AG09309 (cell line): ENCODE measurements around the gene MPHOSPH10.
"Not testable (repeated sequence)": the region's sequence is repeated elsewhere in the genome, so short reads cannot be mapped to it uniquely, and the experiment has no call there.

Experiments used
- DNase-seq: peaks from one replicate; pipeline ENCODE4 v3.0.0-alpha.2; 2010; ENCODE audit warnings: low read depth
- H3K4me3 ChIP-seq: 2 replicates; pipeline ENCODE4 v1.5.1; 2011; ENCODE audit warnings: mild to moderate bottlenecking, low read depth, low read length, moderate library complexity; ENCODE audit not compliant: control insufficient read depth
- TF ChIP-seq, protein P1 (sequence below): IDR thresholded peaks from 2 replicates; pipeline ENCODE4 v1.5.1; 2011; ENCODE audit warnings: mild to moderate bottlenecking, low read depth, low read length, inconsistent platforms; ENCODE audit not compliant: insufficient read depth, control insufficient read depth; ENCODE audit errors: missing control alignments

The MPHOSPH10 gene

DNA sequence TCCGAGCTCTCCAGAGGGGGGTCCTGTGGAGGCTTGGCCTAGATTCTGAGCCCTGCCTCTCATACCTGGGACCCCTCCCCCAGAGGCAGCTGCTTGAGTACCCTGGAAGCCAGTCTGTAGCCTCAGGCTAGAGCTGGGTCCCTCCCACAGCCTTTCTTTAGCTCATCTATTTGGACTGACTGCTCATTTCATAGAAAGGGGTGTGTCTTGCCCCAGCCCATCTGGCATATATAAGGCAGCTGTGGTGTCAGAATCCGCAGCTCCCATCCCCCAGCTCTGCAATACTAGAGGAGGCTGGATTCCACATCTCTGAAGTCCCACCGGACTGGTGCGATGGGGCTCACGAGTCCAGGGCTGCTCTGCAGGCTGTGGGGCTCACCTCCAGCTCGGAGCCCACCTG, 26.1 kb downstream of the MPHOSPH10 start:
- TF ChIP-seq, protein P1, sequence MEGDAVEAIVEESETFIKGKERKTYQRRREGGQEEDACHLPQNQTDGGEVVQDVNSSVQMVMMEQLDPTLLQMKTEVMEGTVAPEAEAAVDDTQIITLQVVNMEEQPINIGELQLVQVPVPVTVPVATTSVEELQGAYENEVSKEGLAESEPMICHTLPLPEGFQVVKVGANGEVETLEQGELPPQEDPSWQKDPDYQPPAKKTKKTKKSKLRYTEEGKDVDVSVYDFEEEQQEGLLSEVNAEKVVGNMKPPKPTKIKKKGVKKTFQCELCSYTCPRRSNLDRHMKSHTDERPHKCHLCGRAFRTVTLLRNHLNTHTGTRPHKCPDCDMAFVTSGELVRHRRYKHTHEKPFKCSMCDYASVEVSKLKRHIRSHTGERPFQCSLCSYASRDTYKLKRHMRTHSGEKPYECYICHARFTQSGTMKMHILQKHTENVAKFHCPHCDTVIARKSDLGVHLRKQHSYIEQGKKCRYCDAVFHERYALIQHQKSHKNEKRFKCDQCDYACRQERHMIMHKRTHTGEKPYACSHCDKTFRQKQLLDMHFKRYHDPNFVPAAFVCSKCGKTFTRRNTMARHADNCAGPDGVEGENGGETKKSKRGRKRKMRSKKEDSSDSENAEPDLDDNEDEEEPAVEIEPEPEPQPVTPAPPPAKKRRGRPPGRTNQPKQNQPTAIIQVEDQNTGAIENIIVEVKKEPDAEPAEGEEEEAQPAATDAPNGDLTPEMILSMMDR: no peak
- peak; percentile 4 for DNase-seq
- H3K4me3 ChIP-seq: peak overlapping the region; percentile 30

DNA sequence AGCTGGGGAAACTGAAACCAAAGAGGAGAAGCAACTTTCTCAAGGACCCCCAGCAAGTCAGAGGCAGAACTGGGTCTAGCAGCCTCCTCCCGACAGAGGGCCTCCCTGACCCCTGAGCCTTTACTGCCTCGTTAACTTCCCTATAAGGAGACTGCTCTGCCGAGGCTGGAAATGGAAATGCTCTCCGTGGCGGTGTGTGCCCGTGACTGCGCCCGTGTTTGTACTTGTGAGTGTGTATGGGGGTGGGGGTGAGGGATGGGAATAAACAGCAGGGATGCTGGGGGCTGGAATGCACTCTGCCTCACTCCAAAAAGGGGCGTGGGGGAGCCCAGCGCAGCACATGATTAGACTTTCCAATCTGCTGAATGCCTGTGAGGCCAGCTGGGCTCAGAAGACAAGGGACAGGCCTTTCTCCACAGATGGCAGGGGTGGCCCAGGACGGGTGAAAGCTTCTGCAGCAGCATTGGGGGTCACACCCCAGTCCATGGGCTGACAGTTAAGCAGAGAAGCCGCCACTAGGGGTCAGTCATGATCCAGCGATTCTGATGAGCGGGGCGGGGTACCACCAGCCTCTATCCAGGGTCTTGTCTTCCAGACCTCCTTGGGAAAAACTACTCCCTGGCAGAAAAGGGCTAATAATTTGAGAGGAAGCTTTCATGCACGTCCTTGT, 26.8 kb downstream of the MPHOSPH10 start:
- TF ChIP-seq, protein P1: peak; percentile 76
- DNase-seq: no peak
- H3K4me3 ChIP-seq: peak overlapping the region; percentile 30

- TF ChIP-seq, protein P1: no peak
- H3K4me3 ChIP-seq: no peak overlapping the region
- no peak for DNase-seq
These were observed 36.4 kb downstream of the MPHOSPH10 start for GRCh38 chr2:71166812-71167211.

GRCh38 chr2:71173096-71173495, 42.7 kb downstream of the MPHOSPH10 start:
- no peak for DNase-seq
- H3K4me3 ChIP-seq: no peak overlapping the region
- TF ChIP-seq, protein P1: no peak

- TF ChIP-seq, protein P1: no peak
- no peak for DNase-seq
- no peak overlapping the region for H3K4me3 ChIP-seq
These were observed 43.8 kb downstream of the MPHOSPH10 start for GRCh38 chr2:71174207-71174606.

- not testable (repeated sequence) for H3K4me3 ChIP-seq, DNase-seq
These were observed 48.4 kb downstream of the MPHOSPH10 start for GRCh38 chr2:71178836-71179235.

DNA sequence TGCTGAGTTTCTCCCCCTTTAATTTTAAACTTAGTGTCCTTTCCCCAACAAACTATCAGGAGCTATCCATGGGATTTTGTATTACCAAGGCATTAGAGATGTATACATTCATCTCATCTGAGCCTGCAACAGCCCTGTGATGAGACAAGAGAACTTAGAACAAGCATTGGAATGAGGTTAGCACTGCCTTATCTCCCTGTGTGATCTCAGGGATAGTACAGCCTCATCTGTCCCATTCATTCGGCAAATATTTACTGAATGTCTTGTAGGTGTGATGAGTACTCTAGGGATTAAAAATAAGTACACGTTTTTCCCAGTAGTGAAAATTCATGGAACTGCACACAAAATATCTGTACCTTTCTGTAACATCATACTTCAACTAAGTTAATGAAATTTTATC, 50.9 kb downstream of the MPHOSPH10 start:
- no peak for DNase-seq
- TF ChIP-seq, protein P1: no peak
- H3K4me3 ChIP-seq: no peak overlapping the region

DNA sequence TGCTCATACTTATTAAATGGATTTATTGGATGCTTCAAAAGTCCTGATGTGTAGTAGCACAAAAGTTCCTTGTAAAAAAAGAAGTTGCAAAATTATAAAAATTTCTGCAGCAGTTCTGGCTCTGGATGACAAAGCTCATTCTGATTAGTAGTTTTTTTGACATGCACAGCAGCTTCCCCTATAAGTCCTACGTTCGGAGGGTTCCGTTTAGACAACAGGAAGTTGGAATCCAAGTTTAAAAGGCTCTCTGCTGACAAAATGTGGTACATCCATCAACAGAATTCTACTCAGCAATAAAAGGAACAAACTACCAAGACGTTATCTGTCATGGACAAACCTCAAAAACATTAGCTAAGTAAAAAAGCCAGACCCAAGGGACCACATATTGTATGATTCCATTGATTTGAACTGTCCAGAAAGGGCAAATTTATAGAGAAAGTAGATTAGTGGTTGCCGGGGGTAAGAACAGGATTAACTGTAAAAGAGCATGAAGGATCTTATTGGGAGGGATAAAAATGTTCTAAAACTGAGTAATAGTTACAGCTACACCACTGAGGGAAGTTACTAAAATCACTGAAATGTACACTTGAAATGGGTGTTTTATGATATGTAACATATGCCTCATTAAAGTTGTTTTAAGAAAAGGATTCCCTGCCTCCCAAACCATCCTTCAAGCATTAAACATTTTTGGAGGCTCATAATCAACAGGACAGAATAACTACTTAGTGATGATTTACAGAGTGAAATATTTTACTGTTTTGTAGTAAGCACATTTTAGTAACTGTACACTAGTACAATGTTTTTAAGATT, 53.1 kb downstream of the MPHOSPH10 start:
- DNase-seq, H3K4me3 ChIP-seq: not testable (repeated sequence)
